Kasumi-1 (cell line): ENCODE results near the gene ZNF385C.

ENCODE experiments used
- DNase-seq, 2 experiments: peaks; one replicate each; lab custom pipeline; 2025; lab: John Stamatoyannopoulos, UW

Gene ZNF385C

GRCh38 chr17:41988418-41988817 is 109.9 kb downstream of the ZNF385C start:
- DNase-seq: no peak

- no peak for DNase-seq
Measured at GRCh38 chr17:41987642-41988041, 110.6 kb downstream of the ZNF385C start.

- no peak for DNase-seq
Measured at GRCh38 chr17:41986634-41987033, 111.6 kb downstream of the ZNF385C start.

GRCh38 chr17:41985919-41986318 is 112.4 kb downstream of the ZNF385C start:
- DNase-seq: no peak

DNA sequence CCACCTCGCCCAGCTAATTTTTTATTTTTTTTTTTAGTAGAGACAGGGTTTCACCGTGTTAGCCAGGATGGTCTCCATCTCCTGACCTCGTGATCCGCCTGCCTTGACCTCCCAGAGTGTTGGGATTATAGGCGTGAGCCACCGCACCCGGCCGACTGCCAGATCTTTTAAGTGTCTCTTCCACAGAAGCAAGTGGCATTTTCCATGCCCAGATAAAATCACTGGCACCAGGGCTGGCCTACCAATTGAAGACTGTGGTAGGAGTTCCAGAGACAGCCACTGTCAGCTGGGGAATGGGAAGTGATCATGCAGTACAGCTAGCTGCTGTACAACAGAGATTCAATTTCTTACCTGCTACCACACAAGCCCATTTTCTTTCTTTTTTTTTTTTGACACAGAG is 113.8 kb downstream of the ZNF385C start:
- DNase-seq: no peak

DNA sequence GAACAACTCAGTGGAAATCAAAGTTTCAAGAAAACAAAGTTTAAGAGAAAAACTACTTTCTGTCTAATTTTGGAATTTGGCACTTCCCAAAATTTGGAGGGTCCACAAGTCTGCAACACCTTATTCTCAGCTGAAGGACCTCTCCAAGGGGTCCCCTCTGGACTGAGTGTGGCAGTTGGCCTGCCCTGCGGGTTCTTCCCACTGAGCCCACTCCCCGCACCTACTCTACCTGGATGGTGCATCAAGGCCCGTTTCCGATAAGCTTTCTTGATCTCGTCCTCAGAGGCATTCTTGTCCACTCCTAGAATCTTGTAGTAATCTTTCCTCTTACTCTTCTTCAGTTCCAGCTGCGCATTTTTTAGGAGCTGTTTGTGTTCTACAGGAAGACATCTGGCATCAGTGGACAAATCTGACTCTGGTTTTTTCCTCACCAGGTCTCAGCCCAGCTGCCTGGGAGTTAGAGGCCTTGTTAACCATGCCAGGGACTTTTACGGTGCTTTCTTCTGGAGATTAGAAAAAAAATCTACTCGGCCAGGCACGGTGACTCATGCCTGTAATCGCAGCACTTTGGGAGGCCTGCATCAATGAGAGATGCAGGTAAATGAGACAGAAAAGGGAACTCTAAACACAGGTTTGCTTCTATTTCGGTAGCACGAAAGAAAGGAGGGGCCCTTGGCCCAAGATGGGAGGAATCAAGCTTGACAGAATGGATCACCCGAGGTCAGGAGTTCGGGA is 116.1 kb downstream of the ZNF385C start:
- no peak for DNase-seq

- DNase-seq: no peak
Measured at GRCh38 chr17:41977991-41978390, 120.3 kb downstream of the ZNF385C start.

- DNase-seq: no peak
Measured at GRCh38 chr17:41976142-41976768, 122.0 kb downstream of the ZNF385C start.
